WTC11 (cell line): Measurements from ENCODE around the gene ACAA1.

Source experiments
- ARID4B ChIP-seq: sonication (generic); formaldehyde crosslinking; IDR thresholded peaks from 2 replicates; pipeline ENCODE4 v1.8.0; 2023; ENCODE audit warnings: missing genetic modification reagents, mild to moderate bottlenecking, borderline replicate concordance
- CREB1 ChIP-seq: sonication (generic); formaldehyde crosslinking; IDR thresholded peaks from 2 replicates; pipeline ENCODE4 v1.8.0; 2023; ENCODE audit warnings: mild to moderate bottlenecking, missing genetic modification reagents
- CTCF ChIP-seq: fragments of 200-600 bp; IDR thresholded peaks from 2 replicates; pipeline ENCODE4 v1.8.0; 2022; ENCODE audit warnings: antibody characterized with exemption
- ELF4 ChIP-seq: sonication (generic); formaldehyde crosslinking; IDR thresholded peaks from 2 replicates; pipeline ENCODE4 v1.8.1; 2022; ENCODE audit warnings: low read depth, mild to moderate bottlenecking, moderate library complexity, missing genetic modification reagents
- ESRRA ChIP-seq: sonication (generic); formaldehyde crosslinking; IDR thresholded peaks from 2 replicates; pipeline ENCODE4 v1.8.1; 2022; ENCODE audit warnings: mild to moderate bottlenecking, missing genetic modification reagents, borderline replicate concordance
- FOXK1 ChIP-seq: sonication (generic); formaldehyde crosslinking; IDR thresholded peaks from 2 replicates; pipeline ENCODE4 v1.8.0; 2022; ENCODE audit warnings: mild to moderate bottlenecking, moderate library complexity, missing genetic modification reagents
- IRF2 ChIP-seq: sonication (generic); formaldehyde crosslinking; IDR thresholded peaks from 2 replicates; pipeline ENCODE4 v1.8.0; 2022; ENCODE audit warnings: low read depth, missing genetic modification reagents, borderline replicate concordance
- NR1H2 ChIP-seq: sonication (generic); formaldehyde crosslinking; IDR thresholded peaks from 2 replicates; pipeline ENCODE4 v1.9.0; 2021; ENCODE audit warnings: mild to moderate bottlenecking, moderate library complexity, missing genetic modification reagents
- SMAD4 ChIP-seq: sonication (generic); formaldehyde crosslinking; IDR thresholded peaks from 2 replicates; pipeline ENCODE4 v1.8.0; 2022; ENCODE audit warnings: mild to moderate bottlenecking, missing genetic modification reagents
- ZNF396 ChIP-seq: fragments of 250-450 bp; sonication (Bioruptor Pico); IDR thresholded peaks from 2 replicates; pipeline ENCODE4 v1.8.0; 2021; ENCODE audit warnings: mild to moderate bottlenecking, moderate library complexity, borderline replicate concordance
- ZNF416 ChIP-seq: fragments of 250-450 bp; sonication (Bioruptor Pico); IDR thresholded peaks from 2 replicates; pipeline ENCODE4 v1.9.0; 2021; ENCODE audit warnings: mild to moderate bottlenecking, inconsistent platforms

- no peak for TF ChIP-seq CTCF
- TF ChIP-seq ESRRA (CRISPR knock-in tag), result no peak
- no peak for TF ChIP-seq ELF4 (CRISPR knock-in tag)
- TF ChIP-seq ZNF416 (CRISPR knock-in tag), result no peak
- TF ChIP-seq CREB1 (CRISPR knock-in tag), result no peak
- no peak for TF ChIP-seq ZNF396
- no peak for TF ChIP-seq SMAD4
- TF ChIP-seq FOXK1 (CRISPR knock-in tag), result no peak
- no peak for TF ChIP-seq IRF2
- TF ChIP-seq ARID4B (CRISPR knock-in tag), result no peak
- no peak for TF ChIP-seq NR1H2 (CRISPR knock-in tag)
These were observed 3.6 kb upstream of the ACAA1 start for GRCh38 chr3:38140326-38141172.
